Ecto neural progenitor cell (in vitro differentiated cells): ENCODE measurements around the gene OTOGL.
"Not testable (repeated sequence)": the region's sequence is repeated elsewhere in the genome, so short reads cannot be mapped to it uniquely, and the experiment has no call there.

ENCODE experiments used
- DNase-seq: peaks from one replicate; pipeline ENCODE4 v3.0.0-alpha.2; 2018; ENCODE audit warnings: low spot score

OTOGL gene

GRCh38 chr12:80186727-80187217, 87.4 kb downstream of the OTOGL start:
- no peak for DNase-seq

GRCh38 chr12:80187660-80188090, 88.3 kb downstream of the OTOGL start:
- no peak for DNase-seq

GRCh38 chr12:80188576-80188975, 89.2 kb downstream of the OTOGL start:
- DNase-seq, result no peak

- DNase-seq, result no peak
Measured at GRCh38 chr12:80189241-80189640, 89.9 kb downstream of the OTOGL start.

- no peak for DNase-seq
Measured at GRCh38 chr12:80190001-80190400, 90.7 kb downstream of the OTOGL start.

GRCh38 chr12:80192087-80192486, 92.8 kb downstream of the OTOGL start:
- no peak for DNase-seq

- DNase-seq, result no peak
Measured at GRCh38 chr12:80193865-80194264, 94.5 kb downstream of the OTOGL start.

- DNase-seq, result no peak
Measured at GRCh38 chr12:80195074-80195726, 95.9 kb downstream of the OTOGL start.

GRCh38 chr12:80195737-80196136, 96.4 kb downstream of the OTOGL start:
- no peak for DNase-seq

GRCh38 chr12:80196419-80196818, 97.1 kb downstream of the OTOGL start:
- DNase-seq, result no peak

GRCh38 chr12:80198782-80199337, 99.5 kb downstream of the OTOGL start:
- DNase-seq, result no peak

- DNase-seq, result no peak
Measured at GRCh38 chr12:80199931-80200330, 100.6 kb downstream of the OTOGL start.

GRCh38 chr12:80200414-80200813, 101.1 kb downstream of the OTOGL start:
- no peak for DNase-seq

- no peak for DNase-seq
Measured at GRCh38 chr12:80201908-80202307, 102.6 kb downstream of the OTOGL start.

GRCh38 chr12:80205960-80206359, 106.6 kb downstream of the OTOGL start:
- DNase-seq, result no peak

- DNase-seq, result no peak
Measured at GRCh38 chr12:80208071-80208470, 108.7 kb downstream of the OTOGL start.

- DNase-seq, result no peak
Measured at GRCh38 chr12:80211671-80212070, 112.3 kb downstream of the OTOGL start.

GRCh38 chr12:80212938-80213645, 113.8 kb downstream of the OTOGL start:
- no peak for DNase-seq

GRCh38 chr12:80213871-80214270, 114.5 kb downstream of the OTOGL start:
- no peak for DNase-seq

GRCh38 chr12:80217011-80217535, 117.7 kb downstream of the OTOGL start:
- peak; percentile 48 for DNase-seq

GRCh38 chr12:80218925-80219324, 119.6 kb downstream of the OTOGL start:
- DNase-seq, result not testable (repeated sequence)

- no peak for DNase-seq
Measured at GRCh38 chr12:80219345-80219744, 120.0 kb downstream of the OTOGL start.

- no peak for DNase-seq
Measured at GRCh38 chr12:80222261-80222660, 122.9 kb downstream of the OTOGL start.
